Amniotic epithelial cell (primary cell): ENCODE data around the gene KRTAP13-1.

ENCODE experiments used
- DNase-seq: peaks from one replicate; pipeline ENCODE4 v3.0.0-alpha.2; 2010; ENCODE audit warnings: low read depth

KRTAP13-1 gene, protein sequence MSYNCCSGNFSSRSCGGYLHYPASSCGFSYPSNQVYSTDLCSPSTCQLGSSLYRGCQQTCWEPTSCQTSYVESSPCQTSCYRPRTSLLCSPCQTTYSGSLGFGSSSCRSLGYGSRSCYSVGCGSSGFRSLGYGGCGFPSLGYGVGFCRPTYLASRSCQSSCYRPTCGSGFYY

DNA sequence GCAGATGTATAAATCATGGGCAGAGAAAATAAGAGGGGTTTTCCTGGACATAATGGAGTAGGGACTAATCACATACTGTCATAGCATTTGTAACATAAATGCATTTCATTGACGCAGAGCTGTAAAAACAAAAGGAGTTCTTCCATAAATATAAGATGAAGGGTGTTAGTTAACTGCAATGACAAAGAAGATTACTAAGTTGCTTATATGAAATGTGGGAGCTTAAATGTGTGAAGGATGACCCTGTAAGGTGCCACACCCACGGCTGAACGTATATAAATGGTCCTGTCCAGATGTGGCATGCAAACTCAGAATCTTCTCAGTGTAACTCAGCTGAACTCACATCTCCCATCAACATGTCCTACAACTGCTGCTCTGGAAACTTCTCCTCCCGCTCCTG lies at the start of gene KRTAP13-1:
Gene KRTAP13-1 (plus strand): TSS at position 301 of the 400 bp plus-strand sequence. CDS start 56 bp downstream, at position 357.
- no peak for DNase-seq

DNA sequence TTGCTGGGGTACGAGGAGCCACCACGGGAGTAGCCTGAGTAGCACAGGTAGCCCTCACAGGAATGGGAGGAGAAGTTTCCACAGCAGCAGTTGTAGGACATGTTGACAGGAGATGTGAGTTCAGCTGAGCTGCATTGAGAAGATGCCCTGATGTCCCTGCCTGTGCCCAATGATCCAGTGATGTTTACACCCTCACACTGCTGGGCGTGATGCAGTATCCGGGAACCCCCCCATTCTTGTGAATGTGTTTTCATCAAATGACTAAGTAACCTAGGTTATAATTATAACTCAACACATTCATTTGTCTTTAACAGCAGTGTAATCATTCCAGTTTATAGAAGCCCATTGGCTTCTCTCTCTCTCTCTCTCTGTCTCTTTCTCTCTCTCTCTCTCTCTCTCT lies 47.3 kb upstream of the KRTAP13-1 start, which contains the start of gene KRTAP23-1:
Gene KRTAP23-1 (minus strand): TSS at position 101 of the 400 bp plus-strand sequence. CDS start 0 bp downstream, at position 101.
- DNase-seq, result no peak

DNA sequence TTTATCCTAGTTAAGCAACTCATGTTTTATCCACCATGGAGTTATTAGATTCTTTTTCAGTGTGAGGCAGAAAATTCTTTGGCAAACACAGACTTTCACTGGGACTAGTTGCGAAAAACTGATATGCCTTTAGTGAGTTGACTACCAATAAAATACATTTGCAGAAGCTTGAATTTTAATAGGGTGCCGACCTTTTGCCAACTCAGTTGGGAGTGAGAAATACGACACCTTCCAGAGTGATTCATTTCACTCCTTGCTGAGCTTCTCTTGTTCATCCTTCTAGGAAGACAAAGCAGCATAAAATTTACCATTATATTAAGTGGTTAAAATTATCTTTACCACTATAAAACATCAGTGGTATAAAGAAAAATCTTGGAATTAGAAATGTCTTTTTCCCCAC lies 46.3 kb upstream of the KRTAP13-1 start:
- no peak for DNase-seq

DNA sequence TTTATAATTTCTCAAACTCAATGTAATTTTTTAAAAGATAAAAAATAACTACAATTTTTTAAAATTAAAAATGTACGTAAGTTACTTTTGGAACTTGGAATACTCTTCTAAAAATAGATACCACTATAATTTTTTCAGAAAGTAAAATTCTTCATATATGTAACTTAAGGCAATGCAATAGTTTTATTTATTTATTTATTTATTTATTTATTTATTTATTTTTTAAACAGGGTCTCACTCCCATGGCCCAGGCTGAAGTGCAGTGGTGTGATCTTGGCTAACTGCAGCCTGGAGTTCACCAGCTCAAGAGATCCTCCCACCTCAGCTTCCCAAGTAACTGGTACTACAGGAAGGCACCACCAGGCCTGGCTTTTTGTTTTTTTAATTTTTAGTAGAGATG lies 44.3 kb upstream of the KRTAP13-1 start:
- DNase-seq, result no peak

DNA sequence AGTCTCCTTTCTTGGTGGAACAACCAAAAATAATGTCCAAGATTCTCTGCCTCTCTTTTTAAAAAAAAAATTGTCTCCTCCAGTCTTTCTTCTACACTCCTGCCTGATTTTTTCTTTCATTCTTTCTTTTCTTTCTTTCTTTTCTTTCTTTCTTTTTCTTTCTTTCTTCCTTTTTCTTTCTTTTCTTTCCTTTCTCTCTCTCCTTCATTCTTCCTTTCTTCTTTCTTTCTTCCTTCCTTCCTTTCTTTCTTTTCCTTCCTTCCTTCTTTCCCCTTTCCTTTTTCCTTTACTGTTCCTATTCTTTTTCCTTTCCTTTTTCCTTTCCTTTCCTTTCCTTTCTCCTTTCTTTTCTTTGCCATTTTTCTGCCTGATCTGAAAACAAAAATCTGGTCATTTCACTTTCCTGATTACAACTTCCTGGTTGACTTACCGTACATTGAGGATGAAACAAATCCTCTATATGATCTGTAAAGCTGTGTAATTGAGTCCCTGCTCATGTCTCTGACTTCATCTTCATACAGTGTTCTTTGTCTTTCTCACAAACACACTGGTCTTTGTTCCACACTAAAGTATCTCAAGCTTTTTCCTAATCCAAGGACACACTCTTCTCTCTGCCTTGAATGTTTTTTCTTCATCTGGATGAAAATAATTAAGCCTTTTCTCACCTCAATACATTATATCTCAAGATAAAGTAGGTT lies 41.4 kb upstream of the KRTAP13-1 start:
- DNase-seq, result no peak

DNA sequence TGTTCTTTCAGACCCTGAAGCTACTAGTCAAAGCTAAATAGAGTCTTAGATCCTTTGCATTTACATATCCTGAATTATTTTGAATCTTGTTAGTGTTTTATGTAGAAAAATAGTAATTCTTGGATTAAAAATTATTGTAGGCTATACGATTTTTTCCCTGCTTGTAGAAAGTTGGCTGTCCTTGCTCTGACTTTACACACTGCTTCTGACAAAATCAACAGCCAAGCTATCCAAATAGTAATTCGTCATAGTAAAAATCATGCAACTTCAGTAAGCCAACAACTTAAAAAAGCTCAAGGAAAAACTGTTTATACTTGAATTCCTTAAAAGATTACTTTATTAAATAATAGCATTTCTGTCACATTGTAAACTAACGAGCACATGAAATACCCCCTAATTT lies 39.9 kb upstream of the KRTAP13-1 start:
- DNase-seq, result no peak

DNA sequence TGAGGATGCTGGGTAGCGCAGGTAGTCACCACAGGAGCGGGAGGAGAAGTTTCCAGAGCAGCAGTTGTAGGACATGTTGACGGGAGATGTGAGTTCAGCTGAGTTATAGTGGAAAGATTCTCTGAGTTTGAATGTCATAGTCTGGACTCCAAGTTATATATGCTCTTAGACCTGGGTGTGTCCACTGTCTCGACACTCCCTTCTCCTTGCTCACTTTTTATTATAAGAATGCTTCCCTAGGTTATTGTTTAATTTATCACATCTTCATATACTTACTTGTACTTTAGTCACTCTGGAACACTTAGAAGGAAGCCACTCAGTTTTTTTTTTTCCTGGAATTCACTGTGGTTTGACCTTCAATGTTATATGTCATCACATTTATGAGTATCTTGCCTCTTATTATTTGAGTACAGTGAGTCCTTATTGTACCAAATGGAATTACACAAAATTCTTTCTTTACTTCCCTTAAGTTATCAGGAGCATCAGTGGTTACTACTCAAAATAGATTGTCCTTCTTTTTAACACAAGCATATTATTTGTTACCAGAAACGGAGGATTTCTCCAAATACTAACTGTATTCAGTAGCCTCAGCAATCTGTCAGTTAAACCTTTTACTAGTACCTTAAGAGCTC lies 23.6 kb upstream of the KRTAP13-1 start, which contains the start of gene KRTAP13-2:
Gene KRTAP13-2 (minus strand): TSS at position 133 of the 632 bp plus-strand sequence. CDS start 58 bp downstream, at position 75.
- DNase-seq, result no peak

DNA sequence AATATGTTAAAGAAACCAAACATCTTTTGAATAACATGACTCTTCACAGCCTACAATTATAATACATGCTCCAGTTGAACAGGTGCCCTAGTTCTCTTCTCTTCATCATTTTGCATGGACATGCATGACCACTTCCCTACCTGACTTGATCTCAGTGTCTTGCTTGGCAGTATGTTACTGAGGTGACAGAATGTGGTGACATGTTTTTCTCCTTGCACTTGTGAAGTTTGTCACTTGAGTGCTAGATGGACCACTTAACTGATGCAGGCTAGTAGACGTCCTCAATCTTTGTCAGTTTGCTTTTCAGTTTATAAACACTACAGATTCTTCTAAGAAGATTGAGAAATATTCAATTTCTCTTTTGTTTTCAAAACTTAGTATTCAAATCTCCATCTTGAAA lies 13.6 kb upstream of the KRTAP13-1 start:
- no peak for DNase-seq

DNA sequence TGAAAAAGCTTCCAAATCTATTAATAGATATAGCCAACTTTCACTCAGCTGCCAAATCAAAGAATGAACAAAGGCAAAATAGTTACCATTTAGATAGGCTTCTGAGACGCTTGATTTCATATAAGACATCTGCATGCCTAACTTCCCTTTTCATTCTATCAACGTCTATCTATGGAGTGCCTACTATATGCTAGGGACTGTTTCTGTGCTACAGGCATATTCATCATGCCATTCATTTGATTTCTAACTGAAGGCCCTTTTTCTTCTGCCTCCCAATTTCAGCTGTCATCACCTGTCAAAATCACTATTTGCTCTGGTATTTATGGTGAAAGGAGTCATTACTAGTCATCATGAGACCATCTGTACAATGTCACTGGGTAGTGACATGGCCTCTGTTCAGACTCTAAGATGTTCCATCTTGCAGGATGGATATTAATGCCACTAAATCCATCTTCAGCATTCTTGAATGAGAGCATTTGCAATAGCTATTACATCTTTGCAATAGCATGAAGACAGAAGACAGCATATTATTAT lies 4.3 kb upstream of the KRTAP13-1 start:
- no peak for DNase-seq

DNA sequence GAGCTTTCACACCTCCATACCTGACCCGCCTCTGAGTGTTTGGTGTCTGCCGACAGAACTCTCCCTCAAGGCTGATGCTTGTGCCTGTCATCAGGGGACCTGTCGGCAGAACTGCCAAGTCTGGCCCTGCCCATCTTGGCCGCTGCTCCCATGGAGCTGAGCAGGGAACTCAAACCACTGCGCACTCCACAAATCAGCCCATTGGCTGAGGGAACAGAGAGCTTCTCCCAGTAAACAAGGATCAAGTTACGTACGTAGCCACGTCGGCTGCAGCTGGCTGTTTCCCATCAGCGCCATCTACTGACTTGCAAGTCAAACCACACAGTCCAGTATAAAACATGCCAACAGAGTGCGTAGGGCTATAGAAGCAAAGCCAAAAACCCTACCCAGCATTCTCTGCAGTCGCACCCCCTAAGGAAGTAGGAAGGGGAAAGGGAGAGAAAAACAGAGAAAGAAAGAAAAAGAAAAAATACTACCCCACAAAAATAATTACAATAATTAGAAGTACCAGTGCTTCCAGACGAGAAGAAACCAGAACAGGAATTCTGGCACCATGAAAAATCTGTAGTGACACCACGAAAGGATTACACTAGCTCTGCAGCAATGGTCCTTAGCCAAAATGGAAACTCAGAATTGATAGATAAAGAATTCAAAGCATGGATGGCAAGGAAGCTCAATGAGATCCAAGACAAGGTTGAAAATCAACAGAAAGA lies 13.1 kb downstream of the KRTAP13-1 start:
- DNase-seq, result peak; percentile 19

DNA sequence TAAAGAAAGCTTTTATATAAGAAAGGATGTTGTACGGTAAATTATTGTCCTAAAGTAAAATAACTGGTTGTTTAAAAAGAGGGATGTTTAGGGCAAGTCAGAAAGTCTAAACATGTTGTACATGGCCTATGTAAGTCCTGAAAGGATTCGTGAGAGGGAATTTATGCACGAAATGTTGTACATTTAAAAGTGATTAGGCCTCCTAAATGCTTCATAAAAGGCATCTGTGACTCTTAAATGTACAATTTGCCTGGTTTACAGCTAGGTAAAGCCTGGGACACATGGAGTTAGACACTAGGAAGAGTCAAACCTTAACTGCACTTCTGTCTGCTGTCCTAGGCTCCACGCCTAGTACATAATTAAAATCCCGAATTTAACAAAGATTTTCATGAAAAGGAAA lies 20.2 kb downstream of the KRTAP13-1 start:
- DNase-seq, result no peak

DNA sequence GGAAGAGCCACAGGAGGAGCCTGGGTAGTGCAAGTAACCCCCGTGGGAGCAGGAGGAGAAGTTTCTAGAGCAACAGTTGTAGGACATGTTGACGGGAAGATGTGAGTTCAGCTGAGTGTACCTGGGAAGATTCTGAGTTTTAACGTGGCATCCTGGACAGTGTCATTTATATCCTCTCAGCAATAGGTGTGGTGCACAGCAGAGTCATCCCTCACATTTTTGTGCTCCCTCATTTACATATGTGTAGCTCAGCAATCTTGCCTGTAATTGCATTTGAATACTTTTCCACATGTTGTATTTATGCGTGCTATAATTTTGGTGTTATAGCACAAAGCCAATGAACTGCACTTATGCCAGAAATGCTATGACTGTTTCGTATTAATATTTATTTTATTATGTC lies 30.0 kb downstream of the KRTAP13-1 start, which contains the start of gene KRTAP13-3:
Gene KRTAP13-3 (minus strand): TSS at position 101 of the 400 bp plus-strand sequence. CDS start 14 bp downstream, at position 87.
- DNase-seq, result no peak

DNA sequence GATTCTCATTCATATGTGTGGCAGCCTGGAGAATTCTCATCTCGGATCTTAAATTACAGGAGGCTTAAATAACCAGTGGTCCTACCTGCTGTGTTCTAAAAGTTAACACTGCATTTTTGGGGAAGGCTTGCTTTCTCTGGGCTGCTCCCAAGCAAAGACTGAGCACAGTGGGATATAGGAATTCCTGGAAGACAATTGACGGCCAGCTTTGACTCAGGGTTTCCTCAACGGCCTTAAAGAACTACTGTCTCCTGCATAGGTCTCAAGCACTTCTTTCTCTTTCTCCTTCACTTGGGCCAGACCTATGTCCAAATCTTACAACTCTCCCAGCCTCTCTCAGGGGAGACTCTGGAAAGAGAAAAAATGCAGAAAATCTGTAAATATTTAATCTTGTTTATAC lies 30.9 kb downstream of the KRTAP13-1 start:
- no peak for DNase-seq

DNA sequence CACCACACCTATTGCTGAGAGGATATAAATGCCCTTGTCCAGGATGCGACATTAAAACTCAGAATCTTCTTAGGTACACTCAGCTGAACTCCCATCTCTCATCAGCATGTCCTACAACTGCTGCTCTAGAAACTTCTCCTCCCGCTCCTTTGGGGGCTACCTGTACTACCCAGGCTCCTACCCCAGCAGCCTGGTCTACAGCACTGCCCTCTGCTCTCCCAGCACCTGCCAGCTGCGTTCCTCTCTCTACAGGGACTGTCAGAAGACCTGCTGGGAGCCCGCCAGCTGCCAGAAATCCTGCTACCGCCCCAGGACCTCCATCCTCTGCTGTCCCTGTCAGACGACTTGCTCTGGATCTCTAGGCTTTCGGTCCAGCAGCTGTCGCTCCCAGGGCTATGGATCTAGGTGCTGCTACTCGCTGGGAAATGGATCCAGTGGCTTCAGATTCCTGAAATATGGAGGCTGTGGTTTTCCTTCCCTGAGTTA lies 34.4 kb downstream of the KRTAP13-1 start, which contains the start of gene KRTAP13-4:
Gene KRTAP13-4 (plus strand): TSS at position 51 of the 486 bp plus-strand sequence. CDS start 56 bp downstream, at position 107.
- no peak for DNase-seq

DNA sequence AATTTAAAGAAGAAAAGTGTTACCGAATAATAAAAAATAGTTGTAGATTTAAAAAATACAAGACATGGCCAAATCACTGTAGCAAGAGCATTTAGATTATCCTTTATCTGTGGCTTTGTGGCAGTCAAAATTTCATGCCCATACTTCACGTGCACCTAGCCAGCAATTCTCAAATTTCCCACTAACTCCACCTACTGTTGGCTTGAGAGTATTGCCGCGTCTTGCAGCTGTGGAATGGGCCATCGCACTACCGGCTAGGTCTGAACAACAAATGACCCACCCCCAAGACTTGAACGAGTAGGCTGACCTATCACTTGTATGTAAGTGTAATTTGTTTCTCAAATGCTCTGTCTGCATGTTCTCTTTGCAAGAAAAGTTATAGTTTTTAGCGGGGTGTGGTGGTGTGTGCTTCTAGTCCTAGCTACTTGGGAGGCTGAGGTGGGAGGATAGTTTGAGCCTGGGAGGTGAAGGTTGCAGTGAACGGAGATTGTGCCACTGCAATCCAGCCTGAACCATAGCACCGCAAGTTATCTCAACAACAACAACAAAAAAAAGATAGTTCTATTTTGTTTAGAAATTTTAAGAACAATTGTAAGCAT lies 38.3 kb downstream of the KRTAP13-1 start:
- DNase-seq, result peak; percentile 1

DNA sequence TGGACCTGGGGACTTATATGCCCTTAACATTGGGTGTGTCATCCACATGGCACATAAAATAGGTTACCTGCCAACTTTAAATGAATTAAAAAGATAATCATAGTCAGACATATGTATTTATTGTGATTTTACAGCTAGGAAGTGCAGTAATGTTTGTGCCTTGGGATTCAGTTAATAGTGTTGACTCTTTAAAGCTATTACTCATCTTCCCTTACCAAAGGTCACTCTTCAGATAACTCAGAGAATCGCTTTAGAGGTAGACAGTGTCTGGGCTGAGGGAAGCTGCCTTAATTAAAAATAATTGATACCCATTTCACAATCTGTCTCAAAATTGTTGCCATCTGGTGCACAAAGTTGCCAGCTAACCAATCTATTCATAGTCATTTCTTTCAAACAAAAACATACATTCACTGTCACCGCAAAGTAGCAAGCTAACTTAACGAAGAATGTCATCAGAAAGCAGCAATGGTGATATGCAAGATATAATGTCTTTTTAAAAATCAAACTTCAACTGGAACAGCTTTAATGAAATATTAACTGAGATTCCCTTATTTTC lies 41.3 kb downstream of the KRTAP13-1 start:
- DNase-seq, result no peak

DNA sequence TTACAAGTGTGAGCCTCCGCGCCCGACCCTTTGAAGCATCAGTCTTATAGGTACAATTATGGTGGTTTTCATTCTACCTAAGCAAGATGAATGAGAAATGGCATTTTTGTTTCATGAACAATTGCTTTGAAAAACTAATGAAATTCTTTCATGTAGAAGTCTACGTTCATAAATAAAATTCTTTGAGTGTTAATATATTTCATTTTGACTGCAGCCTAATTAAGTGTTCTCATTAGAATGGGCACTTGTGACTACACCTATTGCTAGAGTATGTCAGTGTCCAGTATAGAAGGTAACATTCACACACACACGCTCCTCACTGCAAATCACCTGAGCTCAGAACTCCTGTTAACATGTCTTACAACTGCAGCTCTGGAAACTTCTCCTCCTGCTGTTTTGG lies 44.1 kb downstream of the KRTAP13-1 start, which contains the start of gene KRTAP15-1:
Gene KRTAP15-1 (plus strand): TSS at position 301 of the 400 bp plus-strand sequence. CDS start 53 bp downstream, at position 354.
- DNase-seq, result no peak

DNA sequence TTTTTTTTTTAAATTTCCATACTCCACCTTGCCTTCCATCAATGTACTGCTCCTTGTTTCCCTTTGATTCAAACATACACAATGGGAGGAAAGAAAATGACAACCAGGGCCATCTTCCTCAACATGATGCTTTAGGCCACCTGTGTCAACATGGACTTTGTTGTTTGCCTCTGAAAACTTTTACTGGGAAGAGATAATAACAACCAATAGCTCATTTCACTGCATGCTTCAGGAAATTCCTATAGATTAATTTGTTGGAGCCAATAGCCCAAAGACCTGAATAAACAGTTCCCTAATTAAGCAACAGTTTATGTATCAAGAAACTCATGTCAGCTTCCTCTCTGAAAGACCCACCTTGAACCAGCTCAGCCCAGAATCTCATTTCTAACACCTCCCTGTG lies 47.4 kb downstream of the KRTAP13-1 start:
- no peak for DNase-seq

DNA sequence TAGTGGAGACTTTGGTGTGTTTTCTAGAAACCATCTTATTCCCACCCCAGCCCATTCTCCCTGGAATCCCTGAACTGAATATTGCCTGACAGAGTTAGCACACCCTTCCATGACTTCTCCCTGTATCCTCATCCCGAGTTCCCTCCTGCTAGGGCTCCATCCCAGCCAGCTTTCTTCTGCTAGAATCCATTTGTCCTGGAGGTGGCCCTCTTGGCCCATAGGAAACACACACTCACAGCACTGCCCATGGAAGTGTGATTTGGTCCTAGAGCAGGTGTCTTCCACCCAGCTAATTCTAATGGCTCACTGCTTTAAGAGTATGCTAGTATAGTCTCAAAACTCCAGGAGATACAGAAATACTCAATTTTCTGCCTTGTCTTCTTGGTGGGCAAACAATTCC lies 48.4 kb downstream of the KRTAP13-1 start:
- DNase-seq, result no peak
